Breast epithelium (tissue), 4 donors: Measurements from ENCODE around the gene RBMS2. TPM values are rescaled to one million over a fixed set of nuclear protein-coding genes. Genes with fewer than 3 reads are reported as not detected.
A peak's percentile ranks its signal among the peaks of the same experiment; 100 is the strongest.

Experiments
- DNase-seq, 2 donors: peaks; one replicate each; pipeline ENCODE4 v3.0.0-alpha.2; 2019; ENCODE audit warnings: low spot score in 2 of 2
- H3K27ac ChIP-seq, 2 donors: fragments of 200-600 bp; sonication (generic) in 1 of 2; one replicate each; pipeline ENCODE4 v1.5.1; 2016 to 2019; ENCODE audit warnings: mild to moderate bottlenecking in 1 of 2
- H3K27me3 ChIP-seq, 2 donors: fragments of 200-600 bp; sonication (generic) in 1 of 2; one replicate each; pipeline versions ENCODE4 v1.5.1 to v1.6.0; 2017 to 2019; ENCODE audit warnings: control low read depth in 1 of 2, mild to moderate bottlenecking in 1 of 2
- H3K36me3 ChIP-seq: fragments of 200-600 bp; one replicate; pipeline ENCODE4 v1.5.1; 2019
- H3K4me1 ChIP-seq, 2 donors: fragments of 200-600 bp; sonication (generic); one replicate each; pipeline ENCODE4 v1.5.1; 2016 to 2019; ENCODE audit warnings: control low read depth in 1 of 2
- H3K4me3 ChIP-seq, 3 donors: fragments of 200-600 bp; sonication (generic); 1 replicate in 2 of 3; 2 replicates in 1 of 3; pipeline ENCODE4 v1.5.1; 2016 to 2019; ENCODE audit warnings: mild to moderate bottlenecking in 3 of 3, moderate library complexity in 2 of 3
- H3K9me3 ChIP-seq, 2 donors: fragments of 200-600 bp; sonication (generic) in 1 of 2; one replicate each; pipeline ENCODE4 v1.5.1; 2016 to 2019; ENCODE audit warnings: control low read depth in 1 of 2
- POLR2A ChIP-seq: fragments of 450-650 bp; IDR thresholded peaks from one replicate; pipeline ENCODE4 v1.6.1; 2016; ENCODE audit warnings: antibody characterized with exemption, mild to moderate bottlenecking, moderate library complexity
- POLR2AphosphoS5 ChIP-seq, 3 donors: sonication (generic); formaldehyde crosslinking; IDR thresholded peaks; one replicate each; pipeline ENCODE4 v1.6.1; 2017; ENCODE audit warnings: antibody characterized with exemption in 3 of 3
- intact Hi-C: fragments of 100-400 bp; cut with DNase I; formaldehyde crosslinking; loops from one replicate; pipeline ENCODE4 v1.15.1; 2023; ENCODE audit warnings: low total_unique reads
- total RNA-seq, 3 donors: library from RNA; depleted of rRNA; stranded (reverse); fragments of >200 nt; gene quantifications; one replicate each; pipeline ENCODE4 v1.1.0, GENCODE V29; 2016
- TF ChIP-seq, protein P1 (sequence below), 3 donors: fragments of 450-650 bp; IDR thresholded peaks; one replicate each; pipeline ENCODE4 v1.5.1; 2016 to 2017; ENCODE audit warnings: antibody characterized with exemption in 3 of 3, mild to moderate bottlenecking in 3 of 3, moderate library complexity in 3 of 3

Gene RBMS2
- total RNA-seq, 3 donors from 2014 or later, result 22.9 to 27.5 (median 27.2) TPM

DNA sequence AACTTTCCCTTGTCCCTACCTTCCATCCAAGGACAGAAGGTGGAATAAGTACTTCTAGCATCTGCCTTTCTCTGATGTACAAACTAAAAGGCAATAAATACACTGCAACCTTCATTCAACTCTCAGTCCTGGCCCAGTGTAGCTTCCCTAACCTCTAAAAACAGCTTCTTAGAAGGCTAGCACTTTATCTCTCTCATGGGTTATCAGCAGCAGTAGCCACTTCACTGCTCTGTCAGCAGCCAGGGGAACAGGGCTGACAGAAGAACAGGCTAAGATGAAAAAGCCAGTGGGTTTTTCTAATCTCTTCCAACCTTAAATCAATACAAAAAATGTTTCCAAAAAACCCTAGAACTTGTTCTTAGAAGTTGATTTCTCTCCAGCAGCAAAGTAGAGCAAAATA is 95.3 kb downstream of the RBMS2 start:
- Histone ChIP-seq H3K36me3 (peaks cover 18% of the 10 kb centered on the region), H3K4me1 (no peaks in the 10 kb centered on the region), H3K4me3 (no peak overlapping the region), H3K27ac (no peak overlapping the region), H3K27me3 (no peaks in the 10 kb centered on the region), H3K9me3 (no peaks in the 10 kb centered on the region)
- DNase-seq, result no peak
- intact Hi-C loops, result no loop called here
- TF ChIP-seq, protein P1, sequence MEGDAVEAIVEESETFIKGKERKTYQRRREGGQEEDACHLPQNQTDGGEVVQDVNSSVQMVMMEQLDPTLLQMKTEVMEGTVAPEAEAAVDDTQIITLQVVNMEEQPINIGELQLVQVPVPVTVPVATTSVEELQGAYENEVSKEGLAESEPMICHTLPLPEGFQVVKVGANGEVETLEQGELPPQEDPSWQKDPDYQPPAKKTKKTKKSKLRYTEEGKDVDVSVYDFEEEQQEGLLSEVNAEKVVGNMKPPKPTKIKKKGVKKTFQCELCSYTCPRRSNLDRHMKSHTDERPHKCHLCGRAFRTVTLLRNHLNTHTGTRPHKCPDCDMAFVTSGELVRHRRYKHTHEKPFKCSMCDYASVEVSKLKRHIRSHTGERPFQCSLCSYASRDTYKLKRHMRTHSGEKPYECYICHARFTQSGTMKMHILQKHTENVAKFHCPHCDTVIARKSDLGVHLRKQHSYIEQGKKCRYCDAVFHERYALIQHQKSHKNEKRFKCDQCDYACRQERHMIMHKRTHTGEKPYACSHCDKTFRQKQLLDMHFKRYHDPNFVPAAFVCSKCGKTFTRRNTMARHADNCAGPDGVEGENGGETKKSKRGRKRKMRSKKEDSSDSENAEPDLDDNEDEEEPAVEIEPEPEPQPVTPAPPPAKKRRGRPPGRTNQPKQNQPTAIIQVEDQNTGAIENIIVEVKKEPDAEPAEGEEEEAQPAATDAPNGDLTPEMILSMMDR (IDR thresholded peaks at IDR 0.05), result no peak
- no peak for TF ChIP-seq POLR2A
- TF ChIP-seq POLR2AphosphoS5 (IDR thresholded peaks at IDR 0.05), result no peak

DNA sequence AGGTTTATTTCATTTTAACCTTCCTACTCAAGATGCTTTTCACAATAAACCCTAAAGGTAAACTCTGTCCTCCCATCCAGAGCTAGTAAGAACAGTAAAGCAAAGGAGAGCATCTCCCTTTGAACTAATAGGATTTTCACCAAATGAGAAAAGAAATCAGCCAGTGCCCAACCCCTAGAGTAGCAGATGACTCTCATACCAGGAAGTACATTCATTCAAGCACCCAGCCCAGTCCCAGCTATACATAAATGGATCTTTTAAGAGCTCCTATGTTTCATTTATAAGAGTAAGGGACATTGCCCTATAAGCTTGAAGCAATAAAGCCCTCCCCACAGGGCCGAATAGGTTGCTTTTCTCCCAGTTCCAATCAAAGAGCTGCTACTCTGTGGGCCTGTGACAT is 100.9 kb downstream of the RBMS2 start:
- TF ChIP-seq POLR2AphosphoS5 (IDR thresholded peaks at IDR 0.05) (no peak), POLR2A (no peak)
- TF ChIP-seq, protein P1 (IDR thresholded peaks at IDR 0.05), result no peak
- DNase-seq, result no peak
- H3K9me3 ChIP-seq, result no peaks in the 10 kb centered on the region
- intact Hi-C loops, result no loop called here
- peaks cover 0 to 7% of the 10 kb centered on the region in 2 donors for H3K4me1 ChIP-seq
- H3K27me3 ChIP-seq, result no peaks in the 10 kb centered on the region
- H3K4me3 ChIP-seq, result no peak overlapping the region
- no peaks in the 10 kb centered on the region for H3K36me3 ChIP-seq
- H3K27ac ChIP-seq, result no peak overlapping the region

DNA sequence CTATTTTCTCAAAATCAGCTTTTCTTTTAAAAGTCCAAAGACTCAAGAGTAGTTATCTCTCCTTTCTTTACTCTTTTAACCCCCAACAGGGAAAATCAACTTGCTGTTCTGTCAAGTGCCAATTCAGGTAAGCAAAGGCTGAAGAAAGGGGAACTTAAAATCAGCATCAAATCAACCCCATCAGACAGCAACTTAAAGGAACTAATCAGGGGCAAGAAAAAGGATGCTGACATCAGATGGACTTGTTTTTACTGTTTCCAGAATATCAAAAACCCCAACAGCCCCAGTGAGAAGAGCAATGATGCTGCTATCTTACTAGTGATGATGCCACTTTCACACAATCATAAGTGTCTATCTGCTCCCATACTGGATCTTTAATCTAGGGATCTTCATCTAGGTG is 105.1 kb downstream of the RBMS2 start:
- Histone ChIP-seq H3K4me1 (peaks cover 8 to 9% of the 10 kb centered on the region in 2 donors), H3K27me3 (no peaks in the 10 kb centered on the region), H3K36me3 (no peaks in the 10 kb centered on the region), H3K4me3 (no peak overlapping the region), H3K27ac (peak overlapping the region in 1 of 2 donors; percentile 13), H3K9me3 (no peaks in the 10 kb centered on the region)
- DNase-seq, result no peak
- intact Hi-C loops, result no loop called here
- TF ChIP-seq, protein P1 (IDR thresholded peaks at IDR 0.05), result no peak
- TF ChIP-seq POLR2AphosphoS5 (IDR thresholded peaks at IDR 0.05) (no peak), POLR2A (no peak)

DNA sequence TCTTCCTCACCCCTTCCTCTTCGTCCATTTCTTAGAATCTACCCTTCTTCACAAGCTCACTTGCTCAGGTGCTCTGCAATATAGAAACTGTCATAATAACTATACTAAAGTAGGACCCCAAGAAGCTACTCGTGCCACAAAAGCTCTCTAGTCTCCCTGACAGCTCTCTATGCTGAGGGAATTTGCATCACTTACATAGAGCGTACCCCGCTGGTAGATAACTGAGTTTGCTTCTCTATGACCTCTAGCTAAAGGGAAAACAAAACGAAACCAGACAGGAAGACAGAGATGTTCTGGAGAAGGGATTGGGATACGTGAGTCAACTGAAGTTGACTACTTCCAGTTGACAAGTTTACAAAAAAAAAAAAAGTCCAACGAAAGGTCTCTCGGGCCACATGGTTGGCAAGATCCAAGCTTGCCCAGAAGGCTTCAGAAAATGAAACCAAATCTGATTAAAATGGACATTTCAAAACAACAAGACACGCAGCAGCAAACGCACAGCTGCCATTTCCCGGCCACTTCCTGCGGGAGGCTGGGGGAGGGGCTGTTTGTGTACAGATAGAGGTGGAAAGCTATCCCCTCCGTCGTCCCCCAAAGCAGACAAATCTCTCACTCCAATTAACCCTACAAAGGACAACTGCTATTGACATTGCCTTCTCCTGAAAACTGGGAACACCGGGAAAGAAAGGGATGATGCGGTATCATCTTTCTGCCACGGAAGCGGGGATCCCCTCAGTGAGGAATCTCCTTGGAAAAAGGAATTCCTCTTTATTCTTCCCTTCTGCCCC is 107.2 kb downstream of the RBMS2 start:
- Histone ChIP-seq H3K9me3 (no peaks in the 10 kb centered on the region), H3K4me1 (peaks cover 8 to 23% of the 10 kb centered on the region in 2 donors), H3K27ac (peak overlapping the region; percentile 97), H3K4me3 (peak overlapping the region; percentile 99 to 100 (median 100)), H3K36me3 (no peaks in the 10 kb centered on the region), H3K27me3 (no peaks in the 10 kb centered on the region)
- DNase-seq, result peak in 1 of 2 donors; percentile 56
- TF ChIP-seq POLR2A (no peak), POLR2AphosphoS5 (IDR thresholded peaks at IDR 0.05) (peak in 2 of 3 donors; percentile 72 to 73)
- intact Hi-C loops, result no loop called here

DNA sequence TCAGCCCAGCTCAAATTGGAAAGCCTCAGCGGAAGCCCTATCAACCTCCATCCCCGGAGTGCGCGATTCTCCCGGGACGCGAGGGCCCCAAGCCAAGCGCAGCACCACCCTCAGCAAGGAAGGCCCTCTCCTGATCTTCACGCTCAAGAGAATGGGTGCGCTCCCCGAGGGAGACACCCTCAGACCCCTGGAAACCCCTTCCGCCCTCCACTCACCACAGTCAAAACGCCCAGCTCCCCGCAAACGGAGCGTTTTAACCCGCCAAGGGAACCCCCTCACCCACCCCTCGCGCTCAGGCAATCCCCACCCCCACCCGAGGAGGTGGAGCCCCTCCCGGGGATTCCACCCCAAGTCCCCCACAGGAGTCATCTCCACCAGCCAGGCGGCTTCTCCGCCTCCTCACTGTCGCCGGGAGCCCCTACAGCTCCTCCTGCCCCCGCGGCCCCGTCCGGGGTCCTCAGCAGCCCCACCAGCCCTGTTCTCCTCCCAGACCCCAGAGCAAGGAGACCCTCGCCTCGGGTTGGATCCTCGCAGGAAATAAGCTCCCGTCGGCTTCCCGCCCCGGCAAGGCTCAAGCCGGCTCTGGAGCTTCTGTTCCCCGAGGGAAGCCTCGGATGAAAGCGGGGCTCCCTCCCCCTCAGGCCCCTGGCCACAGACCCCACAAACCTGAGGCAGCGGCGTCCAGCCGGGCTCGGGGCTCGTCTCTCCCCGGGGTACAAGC is 108.0 kb downstream of the RBMS2 start:
- Histone ChIP-seq H3K27me3 (no peaks in the 10 kb centered on the region), H3K4me1 (peaks cover 8 to 24% of the 10 kb centered on the region in 2 donors), H3K27ac (peak overlapping the region; percentile 97), H3K9me3 (no peaks in the 10 kb centered on the region), H3K36me3 (no peaks in the 10 kb centered on the region), H3K4me3 (peak overlapping the region; percentile 99 to 100 (median 100))
- TF ChIP-seq POLR2A (no peak), POLR2AphosphoS5 (IDR thresholded peaks at IDR 0.05) (no peak)
- TF ChIP-seq, protein P1 (IDR thresholded peaks at IDR 0.05), result no peak
- intact Hi-C loops, result loop anchor here (10.0 kb wide), 1 partner anchor 55 kb away; the partner anchor contains the start of gene PTGES3
- peak in 1 of 2 donors; percentile 37 for DNase-seq
